CD8-positive, alpha-beta memory T cell (primary cell): ENCODE results near the gene DENND1B. TPM values are rescaled to one million over a fixed set of nuclear protein-coding genes. Genes with fewer than 3 reads are reported as not detected.
"Not testable (repeated sequence)": the region's sequence is repeated elsewhere in the genome, so short reads cannot be mapped to it uniquely, and the experiment has no call there.

Experiments
- CTCF ChIA-PET: fragments of 350-600 bp; sonication (Branson Sonifier 250); formaldehyde crosslinking; loops from one replicate; lab custom pipeline; 2021; ENCODE audit warnings: antibody characterized with exemption; lab: Charles Lee
- POLR2A ChIA-PET: fragments of 350-600 bp; sonication (Branson Sonifier 250); formaldehyde crosslinking; loops from one replicate; lab custom pipeline; 2021; ENCODE audit warnings: antibody characterized with exemption; lab: Charles Lee
- DNase-seq, 5 donors: peaks; one replicate each; pipeline versions ENCODE4 v3.0.0 to v3.0.0-alpha.2; 2020 to 2022; ENCODE audit warnings: mixed read lengths in 1 of 5
- H3K27ac ChIP-seq: one replicate; pipeline ENCODE4 v1.7.0; 2013; ENCODE audit warnings: low read depth, mild to moderate bottlenecking, low read length, moderate library complexity
- H3K27me3 ChIP-seq: 2 replicates; pipeline ENCODE4 v1.7.0; 2013; ENCODE audit warnings: low read length, mild to moderate bottlenecking; ENCODE audit not compliant: insufficient read depth, poor library complexity, severe bottlenecking
- H3K36me3 ChIP-seq: 2 replicates; pipeline ENCODE4 v1.7.0; 2013; ENCODE audit warnings: mild to moderate bottlenecking, low read length, moderate library complexity; ENCODE audit not compliant: insufficient read depth
- H3K4me1 ChIP-seq: 2 replicates; pipeline ENCODE4 v1.7.0; 2013; ENCODE audit warnings: mild to moderate bottlenecking, low read length, moderate library complexity; ENCODE audit not compliant: insufficient read depth
- H3K4me3 ChIP-seq: 2 replicates; pipeline ENCODE4 v1.7.0; 2013; ENCODE audit warnings: mild to moderate bottlenecking, low read length
- H3K9me3 ChIP-seq: 2 replicates; pipeline ENCODE4 v1.7.0; 2013; ENCODE audit warnings: mild to moderate bottlenecking, low read length
- H3K27ac Mint-ChIP-seq, 8 donors: one replicate each; pipeline ENCODE4 v1.8.0; 2020 to 2021; ENCODE audit warnings: mixed read lengths in 8 of 8, mild to moderate bottlenecking in 6 of 8, inconsistent platforms in 3 of 8, moderate library complexity in 3 of 8
- H3K27me3 Mint-ChIP-seq, 2 donors: one replicate each; pipeline ENCODE4 v1.8.0; 2020 to 2021; ENCODE audit warnings: mixed read lengths in 2 of 2, mild to moderate bottlenecking in 1 of 2, moderate library complexity in 1 of 2
- H3K36me3 Mint-ChIP-seq, 3 donors: one replicate each; pipeline ENCODE4 v1.8.0; 2020 to 2021; ENCODE audit warnings: mixed read lengths in 3 of 3, inconsistent platforms in 1 of 3, mild to moderate bottlenecking in 1 of 3
- H3K4me1 Mint-ChIP-seq, 3 donors: one replicate each; pipeline ENCODE4 v1.8.0; 2020 to 2021; ENCODE audit warnings: mixed read lengths in 3 of 3, inconsistent platforms in 1 of 3, mild to moderate bottlenecking in 1 of 3
- H3K4me3 Mint-ChIP-seq, 7 donors: one replicate each; pipeline ENCODE4 v1.8.0; 2020 to 2021; ENCODE audit warnings: mixed read lengths in 7 of 7, mild to moderate bottlenecking in 6 of 7, moderate library complexity in 4 of 7, inconsistent platforms in 2 of 7
- H3K9me3 Mint-ChIP-seq, 5 donors: one replicate each; pipeline ENCODE4 v1.8.0; 2020 to 2022; ENCODE audit warnings: mixed read lengths in 5 of 5, mild to moderate bottlenecking in 3 of 5, moderate library complexity in 2 of 5, inconsistent platforms in 1 of 5
- polyA plus RNA-seq: library from polyadenylated mRNA; unstranded; fragments of 300-500 nt; fragmentation: Illumina TruSeq; gene quantifications from one replicate; pipeline ENCODE4 v1.2.3, GENCODE V29; 2021
- total RNA-seq, 2 experiments: library from RNA; stranded (reverse); gene quantifications; one replicate each; pipeline ENCODE4 v1.2.3, GENCODE V29; 2021

Gene DENND1B
- total and polyA plus RNA-seq, 3 experiments from 2014 or later = 10.6 to 14.8 (median 12.0) TPM

- no peaks in the 10 kb centered on the region for H3K27me3 Mint-ChIP-seq
- peaks cover 14 to 34% (median 33%) of the 10 kb centered on the region in 3 donors for H3K4me1 Mint-ChIP-seq
- DNase-seq = no peak
- POLR2A ChIA-PET = no interaction called here
- no peak overlapping the region for H3K27ac Mint-ChIP-seq
- no peak overlapping the region for H3K27ac ChIP-seq
- CTCF ChIA-PET = no interaction called here
- H3K4me3 ChIP-seq = no peak overlapping the region
- no peaks in the 10 kb centered on the region for H3K4me1 ChIP-seq
- H3K9me3 Mint-ChIP-seq = peaks cover 0 to 8% (median 0%) of the 10 kb centered on the region in 5 donors
- H3K36me3 ChIP-seq = no peaks in the 10 kb centered on the region
- H3K27me3 ChIP-seq = no peaks in the 10 kb centered on the region
- H3K4me3 Mint-ChIP-seq = no peak overlapping the region
- H3K9me3 ChIP-seq = no peaks in the 10 kb centered on the region
- peaks cover 9 to 20% (median 10%) of the 10 kb centered on the region in 3 donors for H3K36me3 Mint-ChIP-seq
Observed at GRCh38 chr1:197705941-197706340, 69.3 kb downstream of the DENND1B start.

GRCh38 chr1:197700688-197701087, 74.6 kb downstream of the DENND1B start:
- H3K27me3 ChIP-seq, H3K4me3 ChIP-seq, H3K27ac ChIP-seq, CTCF ChIA-PET, H3K27me3 Mint-ChIP-seq, DNase-seq, H3K9me3 ChIP-seq, POLR2A ChIA-PET, H3K4me1 ChIP-seq, H3K4me3 Mint-ChIP-seq, H3K9me3 Mint-ChIP-seq, H3K36me3 ChIP-seq: not testable (repeated sequence)
- Mint-ChIP-seq H3K4me1 (peaks cover 35 to 67% (median 65%) of the 10 kb centered on the region in 3 donors), H3K27ac (peak overlapping the region in 1 of 8 donors; percentile 20), H3K36me3 (peaks cover 8 to 26% (median 10%) of the 10 kb centered on the region in 3 donors)

DNA sequence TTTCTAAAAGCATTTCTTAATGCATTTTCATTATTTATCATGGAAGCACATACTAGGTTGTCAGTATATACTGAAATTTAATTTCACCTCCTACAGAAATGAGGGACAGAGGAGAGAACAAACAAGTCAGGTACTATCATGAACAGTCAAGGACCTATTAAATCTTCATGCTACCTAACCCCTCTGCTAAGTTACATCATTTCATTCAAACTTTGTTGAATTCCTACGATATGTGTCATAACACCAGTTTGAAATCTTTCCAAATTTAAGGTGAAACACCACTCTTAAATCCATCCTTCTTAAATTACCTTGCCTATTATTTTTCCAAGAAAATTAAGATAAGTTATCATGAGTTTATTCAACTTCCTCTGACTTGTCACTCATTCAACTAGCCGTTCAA, 78.9 kb downstream of the DENND1B start:
- CTCF ChIA-PET = no interaction called here
- no peaks in the 10 kb centered on the region for H3K9me3 ChIP-seq
- peaks cover 40 to 78% (median 75%) of the 10 kb centered on the region in 3 donors for H3K4me1 Mint-ChIP-seq

DNA sequence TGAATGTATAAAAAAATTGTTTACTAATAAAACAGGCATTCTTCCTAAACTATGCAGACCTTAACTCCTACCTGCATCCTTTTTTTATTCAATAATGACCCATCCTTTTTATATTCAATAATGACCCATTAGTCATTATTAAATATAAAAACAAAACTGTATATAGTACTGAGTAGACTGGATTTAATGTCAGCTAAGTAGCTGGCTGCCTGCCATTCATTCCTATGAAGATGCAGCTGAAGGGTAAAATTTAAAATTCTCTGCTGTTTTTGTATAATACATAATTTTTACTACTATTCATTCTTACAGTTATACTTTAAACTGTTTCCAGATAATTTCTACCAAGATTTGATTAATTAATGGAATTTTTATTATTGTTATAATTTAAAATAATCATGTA, 79.3 kb downstream of the DENND1B start:
- no peak for DNase-seq
- Mint-ChIP-seq H3K4me3 (no peak overlapping the region), H3K4me1 (peaks cover 41 to 79% (median 79%) of the 10 kb centered on the region in 3 donors), H3K27me3 (no peaks in the 10 kb centered on the region), H3K36me3 (peaks cover 2 to 24% (median 3%) of the 10 kb centered on the region in 3 donors), H3K27ac (no peak overlapping the region), H3K9me3 (peaks cover 0 to 4% (median 2%) of the 10 kb centered on the region in 5 donors)
- ChIA-PET CTCF (no interaction called here), POLR2A (no interaction called here)
- no peaks in the 10 kb centered on the region for H3K4me1 ChIP-seq
- no peaks in the 10 kb centered on the region for H3K27me3 ChIP-seq
- H3K9me3 ChIP-seq = no peaks in the 10 kb centered on the region
- no peak overlapping the region for H3K4me3 ChIP-seq
- H3K27ac ChIP-seq = no peak overlapping the region
- no peaks in the 10 kb centered on the region for H3K36me3 ChIP-seq

More for the DNA sequence above, 78.9 kb downstream of the DENND1B start:
- Histone ChIP-seq H3K36me3 (no peaks in the 10 kb centered on the region), H3K27me3 (no peaks in the 10 kb centered on the region), H3K4me1 (no peaks in the 10 kb centered on the region), H3K4me3 (no peak overlapping the region), H3K27ac (no peak overlapping the region)
- POLR2A ChIA-PET = no interaction called here
- Mint-ChIP-seq H3K27ac (no peak overlapping the region), H3K9me3 (peaks cover 0 to 4% (median 4%) of the 10 kb centered on the region in 5 donors), H3K4me3 (no peak overlapping the region), H3K27me3 (no peaks in the 10 kb centered on the region), H3K36me3 (peaks cover 3 to 24% (median 4%) of the 10 kb centered on the region in 3 donors)
- no peak for DNase-seq

DNA sequence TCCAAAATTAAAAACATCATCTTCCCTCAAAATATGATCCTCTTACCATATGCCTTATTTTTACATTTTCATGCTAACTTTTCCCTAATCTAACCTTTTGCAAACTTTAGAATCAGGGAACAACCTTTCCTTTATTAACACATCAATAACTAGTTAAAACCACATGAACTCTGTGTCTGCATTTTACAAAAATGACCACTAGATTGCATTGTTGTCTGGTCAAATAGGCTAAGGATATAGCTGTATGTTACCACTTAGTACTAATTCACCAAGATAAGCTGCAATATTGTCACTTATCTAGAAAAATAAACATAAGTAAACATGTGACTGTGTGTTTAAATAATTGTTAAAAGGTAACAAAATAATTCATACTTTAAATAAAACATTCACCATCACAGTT, 82.3 kb downstream of the DENND1B start:
- ChIA-PET CTCF (no interaction called here), POLR2A (no interaction called here)

DNA sequence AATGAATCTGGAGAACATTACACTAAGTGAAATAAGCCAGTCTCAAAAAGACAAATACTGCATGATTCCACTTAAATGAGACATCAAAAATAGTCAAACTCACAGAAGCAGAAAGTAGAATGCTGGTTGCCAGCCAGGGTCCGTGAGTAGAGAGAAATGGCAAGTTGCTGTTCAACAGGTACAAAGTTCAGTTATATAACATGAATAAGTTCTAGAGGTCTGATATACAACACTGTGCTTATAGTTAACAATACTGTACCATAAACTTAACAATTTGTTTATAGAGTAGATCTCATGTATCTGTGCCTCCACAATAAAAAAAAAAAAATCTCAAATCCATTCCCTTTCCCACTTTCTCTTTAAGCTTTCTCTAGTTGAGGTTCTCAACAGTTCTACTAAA, 83.5 kb downstream of the DENND1B start:
- no peak overlapping the region for H3K27ac ChIP-seq
- H3K4me3 ChIP-seq = no peak overlapping the region
- no peaks in the 10 kb centered on the region for H3K9me3 ChIP-seq
- Mint-ChIP-seq H3K9me3 (peaks cover 0 to 13% (median 9%) of the 10 kb centered on the region in 5 donors), H3K36me3 (peaks cover 16 to 36% (median 27%) of the 10 kb centered on the region in 3 donors), H3K4me1 (peaks cover 16 to 60% (median 49%) of the 10 kb centered on the region in 3 donors), H3K27me3 (no peaks in the 10 kb centered on the region), H3K4me3 (no peak overlapping the region), H3K27ac (no peak overlapping the region)
- no peaks in the 10 kb centered on the region for H3K36me3 ChIP-seq
- ChIA-PET POLR2A (no interaction called here), CTCF (no interaction called here)
- H3K4me1 ChIP-seq = no peaks in the 10 kb centered on the region
- DNase-seq = no peak
- H3K27me3 ChIP-seq = no peaks in the 10 kb centered on the region

More for the DNA sequence above, 82.3 kb downstream of the DENND1B start:
- Histone ChIP-seq H3K4me1 (no peaks in the 10 kb centered on the region), H3K4me3 (no peak overlapping the region), H3K36me3 (no peaks in the 10 kb centered on the region), H3K27me3 (no peaks in the 10 kb centered on the region), H3K9me3 (no peaks in the 10 kb centered on the region), H3K27ac (no peak overlapping the region)
- no peak overlapping the region for H3K27ac Mint-ChIP-seq
- DNase-seq = no peak
- H3K4me1 Mint-ChIP-seq = peaks cover 24 to 66% (median 54%) of the 10 kb centered on the region in 3 donors
- H3K9me3 Mint-ChIP-seq = peaks cover 0 to 11% (median 8%) of the 10 kb centered on the region in 5 donors
- H3K4me3 Mint-ChIP-seq = no peak overlapping the region
- H3K27me3 Mint-ChIP-seq = no peaks in the 10 kb centered on the region
- H3K36me3 Mint-ChIP-seq = peaks cover 15 to 30% (median 27%) of the 10 kb centered on the region in 3 donors

GRCh38 chr1:197690074-197690473, 85.2 kb downstream of the DENND1B start:
- Mint-ChIP-seq H3K27ac (no peak overlapping the region), H3K9me3 (peaks cover 0 to 13% (median 9%) of the 10 kb centered on the region in 5 donors), H3K27me3 (no peaks in the 10 kb centered on the region), H3K4me1 (peaks cover 16 to 63% (median 56%) of the 10 kb centered on the region in 3 donors), H3K36me3 (peaks cover 16 to 36% (median 27%) of the 10 kb centered on the region in 3 donors), H3K4me3 (no peak overlapping the region)
- Histone ChIP-seq H3K9me3 (no peaks in the 10 kb centered on the region), H3K36me3 (no peaks in the 10 kb centered on the region), H3K27ac (no peak overlapping the region), H3K4me3 (no peak overlapping the region), H3K27me3 (no peaks in the 10 kb centered on the region), H3K4me1 (no peaks in the 10 kb centered on the region)
- DNase-seq = no peak
- POLR2A ChIA-PET = no interaction called here
- CTCF ChIA-PET = no interaction called here

DNA sequence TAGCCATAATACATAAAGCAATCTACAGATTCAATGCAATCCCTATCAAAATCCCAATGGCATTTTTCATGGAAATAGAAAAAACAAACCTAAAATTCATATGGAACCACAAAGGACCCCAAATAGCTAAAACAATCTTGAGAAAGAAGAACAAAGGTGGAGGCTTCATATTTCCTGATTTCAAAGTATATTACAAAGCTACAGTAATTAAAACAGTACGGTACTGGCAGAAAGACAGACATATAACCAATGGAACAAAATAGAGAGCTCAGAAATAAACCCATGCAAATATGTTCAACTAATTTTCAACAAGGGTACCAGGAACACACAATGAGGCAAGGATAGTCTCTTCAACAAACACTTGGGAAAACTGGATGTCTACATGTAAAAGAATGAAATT, 87.0 kb downstream of the DENND1B start:
- ChIA-PET CTCF (no interaction called here), POLR2A (no interaction called here)
- Histone ChIP-seq H3K36me3 (no peaks in the 10 kb centered on the region), H3K9me3 (no peaks in the 10 kb centered on the region), H3K4me3 (no peak overlapping the region), H3K27me3 (no peaks in the 10 kb centered on the region), H3K27ac (no peak overlapping the region), H3K4me1 (no peaks in the 10 kb centered on the region)
- no peak for DNase-seq
- no peaks in the 10 kb centered on the region for H3K27me3 Mint-ChIP-seq
- peaks cover 0 to 13% (median 9%) of the 10 kb centered on the region in 5 donors for H3K9me3 Mint-ChIP-seq
- H3K27ac Mint-ChIP-seq = no peak overlapping the region
- no peak overlapping the region for H3K4me3 Mint-ChIP-seq
- H3K36me3 Mint-ChIP-seq = peaks cover 14 to 36% (median 27%) of the 10 kb centered on the region in 3 donors
- H3K4me1 Mint-ChIP-seq = peaks cover 12 to 54% (median 53%) of the 10 kb centered on the region in 3 donors
